Panc1 (cell line): ENCODE measurements around the gene PLAAT4.

ENCODE experiments used
- CTCF ChIP-seq: fragments of 450-650 bp; IDR thresholded peaks from 2 replicates; pipeline ENCODE4 v1.5.1; 2017; ENCODE audit warnings: mild to moderate bottlenecking
- POLR2AphosphoS5 ChIP-seq: IDR thresholded peaks from 2 replicates; pipeline ENCODE4 v1.6.1; 2012; ENCODE audit warnings: mild to moderate bottlenecking, low read depth, low read length, moderate library complexity
- REST ChIP-seq, 2 experiments: IDR thresholded peaks; 2 replicates each; pipeline ENCODE4 v1.6.1; 2011 to 2012; ENCODE audit warnings: low read depth in 2 of 2, control low read depth in 1 of 2, low read length in 1 of 2, mild to moderate bottlenecking in 1 of 2, moderate library complexity in 1 of 2; ENCODE audit not compliant: insufficient read depth in 1 of 2

- TF ChIP-seq CTCF, result no peak
- TF ChIP-seq POLR2AphosphoS5, result no peak
- no peak for TF ChIP-seq REST (IDR thresholded peaks at IDR 0.05; ENCODE audit: insufficient read depth in 1 of 2, low read depth in 2 of 2, low read length in 1 of 2)
Measured at GRCh38 chr11:63508745-63509144, 27.9 kb upstream of the PLAAT4 start.
